GM13977 (cell line): Measurements from ENCODE around the gene ARHGAP22.

ENCODE experiments used
- DNase-seq: peaks from one replicate; pipeline ENCODE4 v3.0.0; 2012; ENCODE audit warnings: low spot score
- in situ Hi-C: fragments of 300-500 bp; cut with MboI; formaldehyde crosslinking; loops from one replicate; pipeline ENCODE4 v1.12.0; 2022; ENCODE audit warnings: low sequenced_read_pairs, low pct_unique_long_range_greater_than_20kb, mixed read lengths, inconsistent platforms; ENCODE audit not compliant: unreplicated experiment
- TF ChIP-seq, protein P1 (sequence below): IDR thresholded peaks from 2 replicates; pipeline ENCODE4 v1.5.1; 2012; ENCODE audit warnings: mild to moderate bottlenecking, control low read depth; ENCODE audit not compliant: insufficient read depth; ENCODE audit errors: extremely low read depth, missing control alignments

ARHGAP22 gene

DNA sequence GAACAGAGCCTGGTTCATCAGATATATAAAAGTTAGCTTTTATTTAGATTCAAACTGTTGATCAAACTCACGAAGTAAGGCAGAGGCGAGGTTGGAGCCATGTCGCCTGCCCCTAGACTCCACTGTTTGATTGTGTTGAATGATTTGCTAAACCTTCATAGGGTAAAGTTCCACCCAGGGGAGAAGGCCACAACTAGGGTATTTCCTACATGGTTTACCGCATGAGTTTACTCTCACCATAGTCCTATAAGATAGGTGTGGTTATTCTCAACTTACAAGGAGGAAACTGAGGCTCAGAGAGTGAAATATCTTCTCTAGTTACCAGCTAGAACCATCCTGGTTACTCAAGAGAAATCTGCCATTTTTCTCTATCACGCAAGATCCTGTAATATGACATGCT lies 31.8 kb downstream of the ARHGAP22 start:
- DNase-seq = no peak
- in situ Hi-C loops = no loop called here
- TF ChIP-seq, protein P1, sequence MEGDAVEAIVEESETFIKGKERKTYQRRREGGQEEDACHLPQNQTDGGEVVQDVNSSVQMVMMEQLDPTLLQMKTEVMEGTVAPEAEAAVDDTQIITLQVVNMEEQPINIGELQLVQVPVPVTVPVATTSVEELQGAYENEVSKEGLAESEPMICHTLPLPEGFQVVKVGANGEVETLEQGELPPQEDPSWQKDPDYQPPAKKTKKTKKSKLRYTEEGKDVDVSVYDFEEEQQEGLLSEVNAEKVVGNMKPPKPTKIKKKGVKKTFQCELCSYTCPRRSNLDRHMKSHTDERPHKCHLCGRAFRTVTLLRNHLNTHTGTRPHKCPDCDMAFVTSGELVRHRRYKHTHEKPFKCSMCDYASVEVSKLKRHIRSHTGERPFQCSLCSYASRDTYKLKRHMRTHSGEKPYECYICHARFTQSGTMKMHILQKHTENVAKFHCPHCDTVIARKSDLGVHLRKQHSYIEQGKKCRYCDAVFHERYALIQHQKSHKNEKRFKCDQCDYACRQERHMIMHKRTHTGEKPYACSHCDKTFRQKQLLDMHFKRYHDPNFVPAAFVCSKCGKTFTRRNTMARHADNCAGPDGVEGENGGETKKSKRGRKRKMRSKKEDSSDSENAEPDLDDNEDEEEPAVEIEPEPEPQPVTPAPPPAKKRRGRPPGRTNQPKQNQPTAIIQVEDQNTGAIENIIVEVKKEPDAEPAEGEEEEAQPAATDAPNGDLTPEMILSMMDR = no peak

DNA sequence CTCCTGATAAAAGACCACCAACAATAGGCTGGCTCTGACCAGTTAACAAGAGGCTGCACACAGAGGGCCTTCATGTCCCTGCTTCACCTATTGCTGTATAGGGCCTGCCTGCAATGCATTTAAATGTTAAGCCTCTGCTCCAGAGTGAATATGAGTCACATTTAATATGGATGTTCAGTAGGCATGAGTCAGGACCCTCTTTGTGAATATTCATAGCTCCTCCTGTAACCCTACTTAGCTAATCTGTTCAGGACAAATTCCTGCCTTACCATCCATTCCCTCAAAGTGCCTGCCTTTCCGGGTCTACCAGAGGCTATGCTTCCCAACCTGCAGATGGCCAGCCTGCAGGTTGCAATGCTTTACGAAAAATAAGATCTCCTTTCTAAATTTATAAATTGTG lies 32.5 kb downstream of the ARHGAP22 start:
- in situ Hi-C loops = no loop called here
- DNase-seq = no peak
- TF ChIP-seq, protein P1 = no peak

DNA sequence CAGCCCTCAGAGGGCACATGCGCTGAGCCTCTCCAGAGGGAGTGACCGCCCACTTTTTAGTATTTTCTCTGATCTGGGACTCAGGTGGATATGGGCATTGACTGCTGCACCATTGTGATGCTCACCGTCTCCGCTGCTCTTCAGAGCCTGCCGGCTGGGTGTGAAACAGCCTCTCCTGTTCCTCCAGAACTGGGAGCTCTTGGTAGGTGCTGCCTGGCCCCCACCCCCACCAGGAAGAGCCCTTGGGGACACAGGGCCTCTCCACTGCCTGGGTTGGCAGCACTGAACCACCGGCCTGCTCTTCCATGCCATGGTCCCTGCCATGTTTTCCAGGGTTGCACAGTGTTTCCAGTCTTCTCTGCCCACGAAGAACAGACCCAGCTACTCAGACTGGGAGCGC lies 36.3 kb downstream of the ARHGAP22 start:
- TF ChIP-seq, protein P1 = no peak
- in situ Hi-C loops = no loop called here
- no peak for DNase-seq

DNA sequence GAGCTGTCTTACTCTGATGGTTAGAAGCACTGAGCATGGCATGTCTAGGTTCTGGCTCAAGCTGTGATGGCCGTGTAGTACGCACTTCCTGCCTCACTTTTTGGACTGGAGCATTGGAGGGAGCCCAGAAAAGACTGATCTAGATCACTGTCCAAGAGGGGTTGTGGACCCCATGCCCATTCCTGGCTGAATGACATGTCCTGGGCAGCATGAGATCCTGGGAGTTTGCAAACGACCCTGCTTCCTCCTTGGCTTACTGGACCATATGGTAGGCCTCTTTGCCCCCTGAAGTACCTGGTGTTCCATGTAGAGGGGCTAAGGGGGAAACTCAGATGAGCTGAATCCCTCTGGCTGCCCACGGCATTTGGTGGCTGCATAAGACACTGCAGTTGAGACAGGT lies 36.7 kb downstream of the ARHGAP22 start:
- in situ Hi-C loops = no loop called here

DNA sequence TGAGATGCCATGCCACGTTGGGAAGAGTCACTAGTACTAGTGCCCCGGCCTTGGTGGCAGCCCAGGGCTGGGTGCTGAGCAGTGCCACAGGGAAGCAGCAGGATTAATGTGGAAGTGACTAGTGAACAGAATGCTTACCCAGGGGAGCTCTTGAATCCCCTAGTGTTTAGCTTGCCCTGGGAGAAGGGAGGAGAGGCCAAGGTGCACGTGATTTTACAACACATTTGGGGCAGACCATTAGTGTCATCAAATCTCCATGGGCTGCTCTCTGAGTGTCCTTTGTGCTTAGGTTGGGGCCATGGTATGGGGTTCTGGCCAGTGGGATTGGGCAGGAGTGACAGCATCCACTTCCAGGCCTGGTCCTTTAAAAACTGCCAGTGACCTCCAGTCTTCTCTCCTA lies 37.5 kb downstream of the ARHGAP22 start:
- TF ChIP-seq, protein P1 = no peak
- in situ Hi-C loops = no loop called here
- DNase-seq = no peak

More for the DNA sequence above, 36.7 kb downstream of the ARHGAP22 start:
- DNase-seq = no peak
- TF ChIP-seq, protein P1 = no peak

DNA sequence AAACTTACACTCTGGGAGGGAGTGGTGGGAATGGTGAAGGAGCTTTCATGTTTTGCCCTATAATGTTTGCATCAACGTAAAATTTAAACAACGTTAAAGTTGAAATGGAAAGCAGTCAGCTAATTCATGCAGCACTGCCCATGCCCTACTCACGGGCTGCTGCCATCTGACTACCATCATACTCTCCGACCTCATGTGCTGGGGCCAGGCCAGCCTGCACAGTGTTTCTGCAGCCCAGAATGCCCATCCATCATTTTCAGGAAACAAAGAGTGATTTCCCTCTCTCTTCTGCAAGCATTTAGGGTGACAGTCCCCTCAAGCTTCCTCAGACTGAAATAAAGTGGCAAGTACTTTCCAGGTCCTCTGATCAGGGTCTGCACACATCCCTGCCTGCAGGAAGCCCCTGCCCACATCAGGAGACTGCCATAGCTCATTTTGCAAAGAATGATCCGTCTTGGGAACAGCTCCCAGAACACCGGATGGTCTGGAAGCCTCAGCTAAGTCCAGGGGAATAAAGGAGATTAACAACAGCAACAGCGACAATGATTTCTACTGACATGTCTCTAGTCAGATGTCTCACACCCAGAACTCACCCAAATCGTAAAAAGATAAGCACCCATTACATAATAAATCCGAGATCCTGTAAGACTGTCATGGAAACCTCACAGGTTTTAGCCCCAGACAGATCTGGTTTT lies 40.3 kb downstream of the ARHGAP22 start:
- no peak for DNase-seq
- in situ Hi-C loops = no loop called here
- TF ChIP-seq, protein P1 = no peak
